ENCODE measurements around the gene CHDH. TPM values are rescaled to one million over a fixed set of nuclear protein-coding genes. Genes with fewer than 3 reads are reported as not detected.

The CHDH gene
- polyA plus RNA-seq, 2 of the 4 experiments (the other 2 are of a cell fraction): 1.1 to 2.8 TPM

GRCh38 chr3:53818221-53819162 is 27.7 kb downstream of the CHDH start:
- CTCF ChIA-PET: no interaction called here
- POLR2A ChIA-PET: no interaction called here
- FAIRE-seq (no peak), DNase-seq (ENCODE audit: low read depth in 1 of 2, low spot score in 1 of 2) (no peak), ATAC-seq (no peak)
- no peak overlapping the region for H3K4me2 ChIP-seq
- 75% methylated on average over 10 of the region's 14 CpGs for WGBS (ENCODE audit: missing lambda C conversion rate)
- H3K27ac ChIP-seq: no peak overlapping the region
- no peak overlapping the region for H3K4me3 ChIP-seq
- no peaks in the 10 kb centered on the region for H3K9me3 ChIP-seq
- TF ChIP-seq ATOH8 (CRISPR knock-in tag; IDR thresholded peaks at IDR 0.05; ENCODE audit: low read depth): no peak
- no peak for TF ChIP-seq REST (IDR thresholded peaks at IDR 0.05)
- TF ChIP-seq HMGXB4 (CRISPR knock-in tag; IDR thresholded peaks at IDR 0.05; ENCODE audit: borderline replicate concordance): no peak
- TF ChIP-seq MYC (IDR thresholded peaks at IDR 0.05; ENCODE audit: borderline replicate concordance, low read length): no peak
- TF ChIP-seq JUNB (IDR thresholded peaks at IDR 0.05): no peak
- H3K4me1 ChIP-seq: no peaks in the 10 kb centered on the region

GRCh38 chr3:53817809-53818208 is 28.4 kb downstream of the CHDH start:
- no peak overlapping the region for H3K4me3 ChIP-seq
- H3K27ac ChIP-seq: no peak overlapping the region
- no peak for ATAC-seq
- no peak for DNase-seq (ENCODE audit: low read depth in 1 of 2, low spot score in 1 of 2)
- H3K4me2 ChIP-seq: no peak overlapping the region
- ChIA-PET POLR2A (no interaction called here), CTCF (no interaction called here)
- no peak for FAIRE-seq
- TF ChIP-seq NR3C1 (IDR thresholded peaks at IDR 0.05) (no peak), POLR2AphosphoS2 (conservative IDR thresholded peaks at IDR 0.05; ENCODE audit: low read length) (no peak), CTCF (IDR thresholded peaks at IDR 0.05) (no peak), FOSB (CRISPR knock-in tag; IDR thresholded peaks at IDR 0.05) (no peak), REST (IDR thresholded peaks at IDR 0.05) (no peak), KDM5A (IDR thresholded peaks at IDR 0.05) (no peak), SMC3 (IDR thresholded peaks at IDR 0.05) (no peak), ATOH8 (CRISPR knock-in tag; IDR thresholded peaks at IDR 0.05; ENCODE audit: low read depth) (no peak), RNF2 (IDR thresholded peaks at IDR 0.05; ENCODE audit: borderline replicate concordance, low read depth) (no peak), RCOR1 (IDR thresholded peaks at IDR 0.05; ENCODE audit: low read depth, low read length) (no peak), TP53 (CRISPR knock-in tag; IDR thresholded peaks at IDR 0.05) (no peak), EHMT2 (IDR thresholded peaks at IDR 0.05; ENCODE audit: low read depth) (no peak), PBX3 (IDR thresholded peaks at IDR 0.05) (no peak), HES2 (IDR thresholded peaks at IDR 0.05) (no peak), NPAS2 (CRISPR knock-in tag; IDR thresholded peaks at IDR 0.05; ENCODE audit: borderline replicate concordance) (no peak), NFE2L2 (conservative IDR thresholded peaks at IDR 0.05; ENCODE audit: low read length) (no peak)
- H3K4me1 ChIP-seq: no peaks in the 10 kb centered on the region
- WGBS (ENCODE audit: missing lambda C conversion rate): 90% methylated on average over 10 of the region's 17 CpGs
- H3K9me3 ChIP-seq: no peaks in the 10 kb centered on the region

All from A549 (cell line).